Left hindlimb (tissue), 1 donor: ENCODE measurements around the gene USP30.

ENCODE experiments used
- DNase-seq: peaks from one replicate; pipeline ENCODE4 v3.0.0-alpha.2; 2018

USP30 gene

GRCh38 chr12:109130297-109131153 is 78.1 kb downstream of the USP30 start:
- no peak for DNase-seq

DNA sequence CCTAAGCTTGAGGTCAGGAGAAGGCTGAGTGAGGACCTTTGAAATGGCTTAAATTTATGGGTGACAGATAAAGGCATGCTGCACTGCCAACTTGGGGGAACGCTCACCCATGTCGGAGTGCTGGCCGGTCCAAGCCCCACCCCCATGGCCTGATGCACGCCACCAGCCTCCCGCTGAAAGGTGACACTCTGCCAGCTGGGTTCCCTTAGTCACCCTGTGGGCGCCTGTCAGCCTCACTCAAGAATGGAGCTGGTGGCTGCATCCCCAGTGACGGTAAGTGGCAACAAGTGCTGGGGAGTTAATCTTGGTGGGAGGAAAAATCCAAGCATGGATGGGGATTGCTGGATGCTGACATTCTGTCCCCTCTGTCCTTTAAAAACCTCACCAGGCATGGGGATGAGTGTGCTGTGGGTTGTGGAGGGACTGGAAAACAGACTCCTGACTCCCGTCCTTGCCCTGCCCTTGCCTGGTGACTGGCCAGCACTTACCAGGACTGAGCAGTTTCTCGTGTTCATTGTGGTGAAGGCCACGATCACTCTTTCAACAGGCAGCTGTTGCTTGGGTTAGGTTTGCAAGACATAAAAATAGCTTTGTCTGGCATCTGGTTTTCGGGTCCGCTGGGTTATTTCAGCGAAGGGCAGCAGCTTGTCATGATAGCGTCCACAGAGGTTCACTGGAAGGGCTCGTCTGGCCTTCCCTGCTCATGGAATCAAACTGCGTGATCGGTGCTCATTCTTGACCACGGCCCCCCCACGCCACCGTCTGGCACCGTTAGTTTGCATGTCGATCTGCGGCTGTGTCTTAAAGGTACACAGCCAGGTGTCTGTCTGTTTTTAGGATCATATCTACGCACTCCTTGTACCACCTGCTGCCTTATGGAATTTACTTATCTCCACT is 79.0 kb downstream of the USP30 start:
- DNase-seq, result no peak

DNA sequence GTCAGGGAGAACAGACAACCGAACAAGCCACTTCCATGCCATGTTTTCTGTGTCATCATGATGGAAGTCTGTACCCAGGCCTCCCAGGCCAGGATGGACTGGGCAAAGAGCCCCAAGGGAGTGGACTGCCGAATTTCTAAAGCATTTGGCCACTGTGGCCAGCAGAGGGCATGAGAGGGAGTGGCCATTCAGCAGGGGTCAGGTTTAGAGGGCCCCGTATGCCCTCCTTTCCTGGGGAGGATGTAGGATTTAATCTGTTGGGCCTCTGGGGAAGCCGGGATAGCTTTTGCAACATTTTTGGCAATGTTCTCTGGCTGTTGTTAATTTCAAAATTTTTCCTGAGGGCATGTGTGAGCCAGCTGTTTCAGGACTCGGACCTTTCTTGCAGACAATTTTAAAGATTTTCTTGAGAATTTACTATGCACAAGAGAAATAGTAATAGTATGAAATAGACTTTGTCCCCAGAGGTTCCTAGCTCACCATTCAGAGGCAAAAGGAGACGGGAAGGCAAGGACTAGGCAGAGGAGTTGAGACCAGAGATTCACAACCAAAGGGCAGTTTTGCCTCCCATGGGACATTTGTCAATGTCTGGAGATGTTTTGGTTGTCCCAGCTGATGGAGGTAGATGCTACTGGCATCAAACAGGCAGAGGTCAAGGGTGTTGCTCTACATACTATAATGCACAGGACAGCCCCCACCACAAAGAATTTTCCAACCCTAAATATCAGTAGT is 82.0 kb downstream of the USP30 start:
- no peak for DNase-seq

- no peak for DNase-seq
Measured at GRCh38 chr12:109137055-109137454, 84.7 kb downstream of the USP30 start.
